GM21737 (cell line): ENCODE measurements around the gene NISCH.

Experiments used
- ATAC-seq: cut with Tn5 transposase; IDR thresholded peaks from one replicate; pipeline ENCODE4 v1.9.1; 2021; ENCODE audit warnings: mild to moderate bottlenecking, moderate library complexity; ENCODE audit not compliant: unreplicated experiment

Gene NISCH

DNA sequence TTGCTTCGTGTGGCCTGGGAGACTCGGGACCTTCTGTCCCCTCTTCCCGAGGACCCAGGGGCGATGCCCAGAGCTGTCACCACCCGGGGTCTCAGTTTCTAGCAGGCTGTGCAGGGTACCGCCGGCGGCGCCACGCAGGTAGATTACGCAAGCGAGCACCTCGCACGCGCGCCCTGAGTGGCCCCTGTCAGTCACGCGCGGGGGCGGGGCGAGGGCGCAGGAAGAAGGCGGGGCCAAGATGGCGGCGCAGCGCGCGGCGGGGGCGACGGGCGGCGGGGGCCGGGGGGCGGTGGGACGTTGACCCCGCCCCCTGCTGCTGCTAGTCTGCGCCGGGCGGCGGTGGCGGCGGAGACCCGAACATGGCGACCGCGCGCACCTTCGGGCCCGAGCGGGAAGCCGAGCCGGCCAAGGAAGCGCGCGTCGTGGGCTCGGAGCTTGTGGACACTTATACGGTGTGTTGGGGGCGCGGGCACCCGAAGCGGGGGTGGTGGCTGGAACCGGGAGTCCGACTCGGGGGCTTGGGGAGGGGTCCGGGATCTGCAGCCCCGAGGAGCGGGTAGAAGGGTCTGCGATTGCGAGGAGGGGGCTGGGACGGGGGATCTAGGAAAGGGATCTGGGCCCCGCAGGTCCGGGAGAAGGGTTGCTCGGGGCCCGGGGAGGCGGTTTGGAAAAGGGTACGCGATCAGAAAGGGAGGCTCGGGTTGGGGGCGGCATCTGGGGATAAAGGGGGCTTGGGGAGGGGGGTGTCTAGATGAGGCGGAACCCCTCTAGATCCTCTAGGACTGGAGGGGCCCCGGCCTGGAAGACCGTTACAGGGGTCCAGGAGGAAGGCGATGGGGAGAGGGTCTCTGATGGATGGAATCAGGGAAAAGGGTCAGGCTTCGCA lies at the start of gene NISCH:
Gene NISCH, plus strand, starts transcription at position 322 of the 886 bp plus-strand sequence. Its CDS starts 38 bp downstream, at position 360.
- ATAC-seq = peak; percentile 75

DNA sequence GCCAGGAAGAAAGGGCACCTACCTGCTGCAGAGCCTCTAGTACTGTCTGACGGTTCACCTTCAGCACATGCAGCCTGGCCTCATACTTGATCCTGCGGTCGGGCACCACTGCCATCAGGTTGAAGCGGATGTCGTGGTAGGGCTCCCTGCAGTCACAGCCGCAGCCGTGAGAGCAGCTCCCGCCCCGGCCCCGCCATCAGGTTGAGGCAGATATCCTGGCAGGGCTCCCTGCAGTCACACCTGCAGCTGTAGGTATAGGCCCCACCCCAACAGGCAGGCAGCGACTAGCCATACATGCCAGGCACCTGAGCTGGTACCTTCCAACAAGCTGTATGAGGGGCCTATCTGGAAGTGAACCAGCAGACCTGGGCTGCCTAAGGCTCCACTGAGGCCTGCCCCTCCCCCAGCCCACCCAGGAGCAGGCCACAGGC lies 49.2 kb upstream of the NISCH start:
- ATAC-seq = no peak

DNA sequence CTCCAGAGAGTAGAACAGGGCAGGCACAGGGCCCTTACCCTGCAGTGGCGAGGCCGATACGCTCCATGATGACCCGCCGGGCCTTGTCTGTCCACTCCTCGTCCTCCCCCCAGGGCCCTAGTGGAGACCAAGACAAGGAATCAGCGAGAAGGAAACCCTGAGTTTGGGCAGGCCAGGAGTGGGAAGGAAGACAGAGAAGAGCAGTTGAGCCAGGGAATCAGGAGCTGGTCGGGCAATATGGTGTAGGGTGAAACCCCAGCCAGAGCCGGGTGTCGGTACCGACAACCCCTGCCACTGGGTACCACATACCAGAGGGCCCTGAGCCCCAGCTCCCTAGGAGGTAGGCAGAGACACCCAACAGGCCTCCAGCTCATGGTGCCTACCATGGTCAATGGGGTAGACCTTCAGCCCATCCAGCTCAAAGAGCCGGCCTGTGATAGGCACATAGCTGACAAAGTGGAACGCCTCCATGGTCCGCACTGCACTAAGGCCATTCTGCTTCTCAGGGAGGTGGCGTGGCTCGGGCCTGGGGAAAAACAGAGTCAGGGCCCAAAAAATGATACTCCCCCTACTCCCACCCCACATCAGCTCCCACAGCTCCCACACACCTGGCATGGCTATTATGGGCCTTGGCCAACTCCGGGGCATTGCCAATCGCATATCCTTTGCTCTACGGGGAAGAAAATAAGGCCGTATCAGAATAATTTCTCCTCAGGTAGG lies 48.5 kb upstream of the NISCH start:
- no peak for ATAC-seq

DNA sequence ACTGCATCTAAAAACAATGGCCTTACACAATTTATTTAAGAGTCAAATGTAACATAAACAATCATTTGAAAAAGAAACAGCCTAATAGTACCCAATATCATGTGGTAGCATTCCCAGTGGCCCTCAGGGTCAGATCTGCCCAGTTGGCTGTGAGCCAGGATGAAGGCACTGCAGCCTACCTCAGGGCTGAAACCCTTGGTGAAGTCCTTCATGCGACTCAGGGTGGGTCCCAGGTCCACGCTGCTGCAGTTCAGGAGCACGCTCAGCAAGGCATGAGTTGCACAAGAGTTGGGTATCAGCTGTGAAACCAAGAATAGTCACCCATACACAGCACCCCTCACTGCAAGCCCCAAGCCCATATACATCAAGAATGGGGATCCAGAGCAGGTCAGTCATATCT lies 47.6 kb upstream of the NISCH start:
- ATAC-seq = no peak

DNA sequence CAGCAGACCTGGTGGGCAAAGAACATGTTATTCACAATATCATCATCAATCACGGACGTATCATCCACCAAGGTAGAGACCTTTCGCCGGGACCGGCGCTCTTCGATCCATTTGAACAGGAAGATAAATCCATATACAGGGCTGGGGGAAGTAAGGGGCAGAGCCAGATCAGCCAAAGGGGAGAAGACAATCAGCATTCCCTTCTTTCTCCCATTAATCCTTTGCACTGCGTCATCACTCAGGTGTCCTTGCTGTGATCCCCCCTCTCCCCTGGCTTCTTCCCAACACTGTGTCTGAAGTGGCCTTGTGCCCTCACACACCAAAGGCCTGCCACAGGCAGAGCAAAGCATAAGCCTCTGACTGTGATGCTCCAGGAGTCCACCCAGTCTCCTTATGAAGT lies 46.9 kb upstream of the NISCH start:
- ATAC-seq = no peak

DNA sequence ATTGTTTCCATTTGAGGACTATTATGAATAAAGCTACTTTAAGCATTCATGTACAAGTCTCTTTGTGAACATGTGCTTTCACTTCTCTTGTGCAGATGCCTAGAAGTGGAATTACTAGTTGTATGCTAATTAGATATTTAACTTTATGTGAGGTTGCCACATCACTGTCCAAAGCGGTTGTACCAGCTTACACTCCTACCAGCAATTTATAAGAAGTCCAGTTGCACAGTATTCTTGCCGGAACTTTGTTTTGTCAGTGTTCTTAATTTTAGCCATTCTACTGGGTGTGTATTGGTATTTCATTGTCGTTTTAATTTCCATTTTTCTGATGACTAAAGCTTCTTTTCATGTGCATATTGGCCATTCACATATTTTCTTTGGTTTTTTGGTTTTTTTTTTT lies 39.6 kb upstream of the NISCH start:
- no peak for ATAC-seq

DNA sequence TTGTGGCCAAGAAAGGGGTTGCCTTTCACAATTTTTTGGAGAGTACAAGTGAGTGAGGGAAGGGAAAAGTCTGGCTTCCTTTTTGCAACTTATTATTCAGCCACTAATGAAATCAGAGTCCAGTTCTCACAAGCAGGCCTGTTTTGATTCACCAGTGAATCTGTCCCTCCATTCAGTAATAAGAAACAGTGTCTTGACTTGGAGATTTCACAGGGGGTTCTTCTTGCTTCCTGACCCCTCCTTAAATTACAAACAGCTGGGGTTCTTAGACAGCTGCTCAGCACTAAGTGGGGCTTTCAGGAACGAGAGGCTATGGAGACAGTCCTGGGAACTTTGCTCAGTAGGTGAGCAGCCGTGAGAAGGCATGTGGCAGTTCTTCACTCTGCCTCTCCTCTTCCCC lies 35.0 kb upstream of the NISCH start:
- ATAC-seq = no peak

DNA sequence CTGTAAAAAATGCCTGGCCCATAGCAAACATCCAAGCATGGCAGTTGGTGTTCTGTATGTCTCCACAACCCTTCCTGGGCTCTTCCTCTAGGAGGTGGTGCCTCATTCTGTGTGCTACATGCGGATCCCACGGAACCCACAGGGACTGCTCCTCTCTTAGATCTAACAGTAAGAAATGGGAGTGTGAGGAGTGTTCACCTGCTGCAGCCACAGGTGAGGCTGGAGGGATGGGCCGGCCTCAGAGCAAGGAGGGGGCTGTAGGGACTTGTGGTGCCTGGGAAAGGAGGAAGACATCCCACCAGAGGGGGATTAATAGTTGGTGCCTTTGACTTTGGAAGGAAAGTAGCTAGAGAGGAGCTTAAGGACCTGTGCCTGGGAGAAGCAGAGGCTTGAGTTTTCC lies 32.7 kb upstream of the NISCH start:
- no peak for ATAC-seq

DNA sequence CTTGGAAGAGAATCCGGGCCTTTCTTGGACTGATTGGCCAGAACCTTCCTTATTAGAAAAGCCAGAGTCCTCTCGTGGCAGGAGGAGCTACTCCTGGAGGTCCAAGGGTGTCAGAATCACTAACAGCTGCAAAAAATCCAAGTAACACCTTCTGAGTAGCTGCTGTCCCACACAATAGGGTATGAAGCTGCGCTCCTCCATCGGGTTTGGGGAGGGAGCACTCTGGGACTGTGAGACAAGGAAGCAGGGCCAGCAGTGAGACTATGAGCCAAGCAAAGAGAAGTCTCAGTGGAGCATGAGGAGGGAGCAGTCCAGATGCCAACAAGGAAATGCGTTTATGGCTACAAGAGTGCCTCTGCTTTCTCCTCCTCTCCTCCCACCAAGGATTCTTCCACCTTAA lies 32.2 kb upstream of the NISCH start:
- no peak for ATAC-seq

DNA sequence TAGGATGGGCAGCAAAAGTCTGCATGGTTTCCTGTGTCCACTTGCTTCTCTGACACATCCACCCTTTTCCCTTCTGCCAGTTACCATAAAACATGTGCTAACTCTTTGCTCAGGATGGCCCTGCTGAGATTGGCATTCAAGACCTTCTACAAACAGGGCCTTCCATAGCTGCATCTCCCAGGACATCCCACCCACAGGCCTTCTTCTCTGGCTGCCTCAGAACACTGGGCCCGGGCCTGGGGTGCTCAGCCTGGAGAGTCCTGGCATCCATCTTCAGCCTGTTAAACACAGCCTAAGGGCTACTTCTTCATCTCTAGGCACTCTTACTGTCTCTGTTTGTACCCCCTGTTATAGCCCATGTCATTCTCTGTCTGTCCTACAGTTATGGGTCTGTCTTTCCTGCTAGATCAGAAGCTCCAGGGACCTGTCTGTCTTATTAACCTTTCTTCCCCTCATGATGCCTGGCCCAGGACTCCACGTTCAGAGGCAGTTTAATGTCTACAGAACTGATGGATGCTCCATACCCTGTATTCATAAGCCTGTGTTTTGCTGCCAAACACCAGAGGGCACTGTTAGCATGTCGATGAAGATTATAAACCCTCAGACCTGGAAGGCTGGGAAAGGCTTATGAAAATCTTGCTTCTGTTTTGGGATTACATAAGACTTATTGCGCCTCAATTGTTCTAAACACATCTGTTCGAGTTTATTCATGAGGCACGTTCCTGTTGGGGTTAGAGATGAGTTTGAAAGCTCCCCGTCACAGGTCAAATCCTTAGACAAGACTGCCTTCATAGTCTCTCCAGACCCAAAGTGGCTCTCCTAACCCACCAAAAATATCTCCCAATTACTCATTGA lies 27.0 kb upstream of the NISCH start:
- ATAC-seq = no peak

DNA sequence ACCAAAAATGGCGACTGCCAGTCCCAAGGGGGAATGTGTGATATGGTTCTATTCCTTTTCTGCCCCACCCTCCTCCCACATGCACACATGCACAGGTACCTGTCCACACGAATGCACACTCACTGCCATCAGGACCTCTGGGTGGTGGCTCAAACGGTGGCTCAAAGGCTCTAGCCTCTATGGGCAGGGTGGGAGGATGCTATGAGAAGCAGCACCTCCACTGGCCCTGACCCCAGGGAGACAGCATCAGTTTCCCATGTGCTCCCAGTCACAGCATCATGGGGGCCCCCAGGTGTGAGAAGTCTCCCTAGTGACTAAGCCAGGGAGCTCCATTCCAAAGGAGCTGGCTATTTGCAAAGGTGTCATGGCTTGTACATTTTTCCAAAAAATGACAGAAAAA lies 26.4 kb upstream of the NISCH start:
- no peak for ATAC-seq

DNA sequence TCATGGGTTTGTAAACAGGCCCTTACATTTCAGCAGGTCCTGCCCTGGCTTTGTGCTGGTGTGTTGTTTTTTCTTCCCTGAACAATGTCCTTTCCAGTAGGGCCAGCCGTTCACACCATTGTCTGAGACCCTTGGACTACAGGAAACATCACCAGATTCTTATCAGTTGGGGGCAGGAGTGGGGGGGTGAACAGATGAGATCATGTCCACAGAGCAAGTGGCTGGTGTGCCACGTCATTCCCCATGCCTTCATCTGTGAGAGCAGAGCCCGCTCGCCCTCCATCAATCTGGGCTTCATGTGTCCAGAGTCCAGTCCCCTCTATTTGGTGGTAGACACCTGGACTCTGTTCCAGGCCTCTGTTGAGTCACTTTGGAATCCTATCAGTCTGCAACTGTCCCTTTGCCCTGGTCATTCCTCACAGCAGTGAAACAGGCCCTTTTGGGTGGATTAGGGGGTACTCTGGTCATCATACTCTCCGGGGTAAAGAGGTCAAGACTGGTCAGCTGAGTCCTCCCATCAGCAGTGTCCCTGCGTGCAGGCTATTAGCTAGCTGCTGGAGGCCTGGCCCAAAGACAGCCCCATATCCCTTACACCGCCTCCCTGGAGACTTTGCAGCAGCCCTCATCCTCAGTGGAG lies 25.5 kb upstream of the NISCH start:
- no peak for ATAC-seq

DNA sequence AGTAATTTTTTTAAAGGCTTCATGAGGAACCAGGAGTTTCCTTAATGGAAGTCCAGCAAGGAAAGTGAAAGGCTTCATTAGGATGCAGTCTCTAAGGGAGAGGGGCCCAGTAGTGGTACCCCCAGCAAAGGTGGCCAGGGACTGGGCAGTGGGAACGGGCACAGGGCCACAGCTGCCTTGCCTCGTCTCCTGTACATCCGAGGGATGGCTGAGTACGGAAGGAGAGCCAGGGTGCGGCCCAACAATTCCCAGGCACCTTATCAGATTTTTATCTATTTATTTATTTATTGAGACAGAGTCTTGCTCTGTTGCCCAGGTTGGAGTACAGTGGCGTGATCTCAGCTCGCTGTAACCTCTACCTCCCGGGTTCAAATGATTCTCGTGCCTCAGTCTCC lies 25.0 kb upstream of the NISCH start:
- no peak for ATAC-seq

DNA sequence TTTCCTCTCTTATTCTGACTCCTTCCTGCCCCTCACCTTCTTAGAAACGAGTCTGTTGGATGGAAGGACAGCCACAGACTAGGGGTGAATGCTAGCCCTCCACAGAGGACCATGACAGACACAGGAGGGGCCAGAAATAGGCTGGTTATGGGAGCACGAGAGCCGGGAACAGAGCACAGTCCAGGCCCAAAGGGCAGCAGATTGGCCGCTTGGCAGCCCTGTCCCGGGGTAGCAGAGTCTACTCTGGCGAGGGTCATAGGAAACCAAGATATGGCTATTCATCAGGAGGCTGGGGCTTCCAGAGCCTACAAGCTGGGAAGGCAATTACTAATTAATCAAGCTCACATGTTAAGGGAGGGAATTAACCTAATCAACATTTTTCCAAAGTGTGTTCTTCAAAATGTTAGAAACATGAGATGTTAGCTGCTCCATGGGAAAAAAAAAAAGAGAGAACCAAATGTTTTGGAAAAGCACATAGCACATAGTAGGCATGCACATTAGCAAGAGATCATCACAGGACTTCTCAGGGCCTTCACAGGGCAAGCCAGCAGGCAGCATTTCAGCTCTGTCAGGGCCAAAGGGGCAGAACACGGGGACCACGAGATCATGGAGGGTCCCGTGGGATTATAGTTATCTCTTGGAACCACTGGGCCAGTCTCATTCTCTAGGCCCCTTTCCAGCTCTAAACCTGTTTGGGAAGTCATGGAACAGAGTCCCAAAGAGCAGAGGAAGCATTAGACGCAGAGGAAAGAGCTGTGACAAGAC lies 23.8 kb upstream of the NISCH start:
- ATAC-seq = no peak

DNA sequence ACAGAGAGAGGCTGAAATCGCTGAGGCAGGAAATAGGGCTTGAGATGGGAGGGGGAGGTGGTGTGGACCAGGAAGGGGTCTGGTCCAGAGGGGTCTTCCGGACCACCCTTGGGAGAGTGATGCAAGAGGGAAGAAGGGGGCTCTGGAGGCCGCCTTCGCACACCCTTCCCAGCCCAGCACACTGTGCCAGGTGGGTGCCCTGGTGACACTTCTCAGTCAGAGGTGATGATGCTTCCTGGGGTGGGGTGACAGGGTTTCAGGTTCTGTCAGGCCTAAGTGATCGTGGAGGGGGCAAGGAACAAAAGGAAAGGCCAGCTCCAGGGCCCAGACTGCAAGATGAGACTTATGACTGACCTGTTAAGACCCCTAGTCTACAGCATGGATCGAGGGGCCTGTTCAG lies 23.2 kb upstream of the NISCH start:
- no peak for ATAC-seq

DNA sequence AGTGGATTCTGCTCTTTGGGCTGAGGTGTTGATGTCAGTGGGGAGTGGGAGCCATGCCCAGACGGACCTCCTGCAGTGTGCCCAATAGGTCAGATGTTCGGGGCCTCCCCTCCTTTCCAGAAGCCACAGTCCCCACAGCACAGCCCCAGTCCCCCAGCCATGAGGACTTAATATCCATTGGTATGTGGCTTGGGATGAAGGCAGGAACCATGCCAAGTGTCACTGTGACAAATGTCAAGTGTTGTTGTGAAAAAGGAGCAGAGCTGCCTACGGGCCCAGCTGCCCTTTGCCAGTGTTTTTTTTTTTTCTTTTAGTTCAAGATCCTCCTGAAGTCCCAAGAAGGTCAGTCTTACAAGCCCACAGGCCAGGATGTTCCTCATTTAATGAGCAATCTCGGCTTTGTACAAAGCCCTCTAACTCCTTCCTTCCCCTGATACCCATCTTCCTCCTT lies 22.7 kb upstream of the NISCH start:
- ATAC-seq = no peak

DNA sequence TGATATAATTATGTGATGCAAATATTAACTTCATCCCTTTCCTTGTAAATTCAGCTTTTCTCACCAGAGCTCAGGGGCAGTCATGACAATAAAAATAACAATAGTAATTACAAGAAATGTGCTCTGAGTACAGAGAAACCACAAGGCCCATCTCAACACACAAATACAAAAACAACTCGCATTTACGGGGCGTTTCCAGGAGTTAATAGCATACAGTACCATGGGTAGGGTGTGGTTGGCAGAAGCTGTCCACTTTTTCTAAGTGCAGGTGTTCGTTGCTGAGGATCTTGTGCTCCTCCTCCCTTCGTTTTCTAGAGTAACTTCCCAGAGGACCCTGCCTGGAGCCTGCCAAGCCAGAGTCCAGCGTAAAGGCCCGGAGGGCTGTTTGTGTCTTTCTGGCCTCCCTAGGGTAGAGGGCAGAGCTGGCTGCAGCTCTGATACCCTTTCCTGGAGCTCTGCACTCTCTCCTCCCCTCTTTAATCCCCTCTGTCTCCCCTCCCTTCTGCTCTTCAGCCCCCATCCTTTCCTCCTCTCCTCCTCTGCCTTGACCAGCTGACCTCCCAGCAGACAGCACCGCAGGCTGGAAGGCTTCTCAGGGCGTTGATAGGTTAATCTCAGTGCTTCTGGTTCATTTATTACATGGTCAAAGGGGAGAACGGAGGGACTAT lies 21.9 kb upstream of the NISCH start:
- no peak for ATAC-seq

DNA sequence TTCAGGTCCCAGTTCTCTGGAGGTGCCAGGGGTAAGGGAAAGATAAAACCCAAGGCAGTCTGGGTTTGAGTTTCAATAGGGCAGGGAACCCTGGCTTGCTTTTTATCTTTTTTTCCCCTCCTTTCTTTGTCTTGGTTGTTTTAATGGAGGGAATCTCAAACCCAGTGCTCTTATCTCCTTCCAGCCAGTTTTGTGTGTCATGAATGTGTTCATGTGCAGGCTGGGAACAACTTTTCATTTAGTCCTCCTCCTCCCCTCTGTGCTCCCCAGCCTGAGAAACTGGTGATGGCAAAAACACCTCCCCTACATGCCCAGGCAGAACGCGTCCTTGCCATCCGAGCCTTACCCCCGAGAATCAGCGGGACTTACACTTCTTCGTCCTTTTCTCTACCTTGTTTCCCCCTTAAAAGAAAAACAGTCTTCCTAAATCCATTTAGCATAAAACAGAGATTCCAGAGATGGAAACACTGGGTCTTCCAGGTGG lies 21.4 kb upstream of the NISCH start:
- ATAC-seq = no peak

DNA sequence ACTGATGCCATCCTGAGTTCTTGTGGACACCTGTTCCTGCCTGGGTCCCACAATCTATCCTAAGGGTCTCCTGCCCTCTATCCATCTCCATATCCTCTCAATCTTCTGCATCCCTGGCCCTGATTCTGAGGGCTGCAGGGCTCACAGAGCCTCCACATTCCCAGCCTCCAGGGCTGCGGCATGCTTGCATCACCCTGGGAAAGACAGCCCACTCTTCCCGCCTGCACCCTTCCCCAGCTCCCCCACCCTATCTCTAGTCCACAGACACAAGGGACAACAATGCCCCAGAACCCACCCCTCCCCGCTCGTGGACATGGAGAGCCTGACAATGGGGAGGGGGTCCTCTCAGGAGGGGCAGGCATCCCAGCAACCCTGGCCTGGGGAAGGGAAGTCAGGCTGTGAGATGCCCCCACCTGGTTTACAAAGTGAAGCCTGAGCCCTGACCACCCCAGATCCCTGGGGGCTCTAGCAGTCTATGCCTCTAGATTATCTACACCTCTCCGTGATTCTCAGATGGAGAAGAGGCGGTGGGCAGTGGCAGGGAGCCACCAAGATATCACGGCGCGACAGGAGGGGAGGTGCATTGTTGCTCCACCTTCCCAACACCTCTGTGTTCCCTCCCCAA lies 20.8 kb upstream of the NISCH start:
- ATAC-seq = no peak
